NB4 (cell line): ENCODE measurements around the gene COA1.

Experiments
- POLR2A ChIP-seq: IDR thresholded peaks from 2 replicates; pipeline ENCODE4 v1.6.1; 2011; ENCODE audit warnings: mild to moderate bottlenecking; ENCODE audit not compliant: insufficient read length; ENCODE audit errors: extremely low read depth
- TF ChIP-seq, protein P1 (sequence below): IDR thresholded peaks from one replicate; pipeline ENCODE4 v1.5.1; 2012; ENCODE audit warnings: low read depth, low read length

DNA sequence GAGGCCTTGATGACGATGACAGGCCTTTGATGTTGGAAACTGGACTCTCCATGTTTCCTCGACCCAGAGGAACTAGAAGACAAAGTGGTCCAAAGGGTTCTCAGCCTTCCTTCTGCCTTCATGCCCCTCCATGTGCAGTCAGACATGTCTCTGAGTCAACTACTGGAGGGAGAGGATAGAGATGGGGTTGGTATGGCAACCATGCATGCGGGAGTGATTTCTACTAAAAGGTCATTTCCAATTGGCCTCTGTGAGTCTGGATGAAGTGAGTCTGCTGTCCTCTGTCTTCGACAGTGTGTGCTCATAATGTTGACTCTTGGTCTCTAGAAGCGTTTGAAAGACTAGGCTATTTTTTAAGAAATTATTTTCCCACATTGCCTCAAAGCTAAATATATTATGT lies 117.2 kb downstream of the COA1 start:
- TF ChIP-seq, protein P1, sequence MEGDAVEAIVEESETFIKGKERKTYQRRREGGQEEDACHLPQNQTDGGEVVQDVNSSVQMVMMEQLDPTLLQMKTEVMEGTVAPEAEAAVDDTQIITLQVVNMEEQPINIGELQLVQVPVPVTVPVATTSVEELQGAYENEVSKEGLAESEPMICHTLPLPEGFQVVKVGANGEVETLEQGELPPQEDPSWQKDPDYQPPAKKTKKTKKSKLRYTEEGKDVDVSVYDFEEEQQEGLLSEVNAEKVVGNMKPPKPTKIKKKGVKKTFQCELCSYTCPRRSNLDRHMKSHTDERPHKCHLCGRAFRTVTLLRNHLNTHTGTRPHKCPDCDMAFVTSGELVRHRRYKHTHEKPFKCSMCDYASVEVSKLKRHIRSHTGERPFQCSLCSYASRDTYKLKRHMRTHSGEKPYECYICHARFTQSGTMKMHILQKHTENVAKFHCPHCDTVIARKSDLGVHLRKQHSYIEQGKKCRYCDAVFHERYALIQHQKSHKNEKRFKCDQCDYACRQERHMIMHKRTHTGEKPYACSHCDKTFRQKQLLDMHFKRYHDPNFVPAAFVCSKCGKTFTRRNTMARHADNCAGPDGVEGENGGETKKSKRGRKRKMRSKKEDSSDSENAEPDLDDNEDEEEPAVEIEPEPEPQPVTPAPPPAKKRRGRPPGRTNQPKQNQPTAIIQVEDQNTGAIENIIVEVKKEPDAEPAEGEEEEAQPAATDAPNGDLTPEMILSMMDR: no peak
- TF ChIP-seq POLR2A: no peak
